Astrocyte (in vitro differentiated cells and primary cell): ENCODE measurements around the gene ABCA12. TPM values are rescaled to one million over a fixed set of nuclear protein-coding genes. Genes with fewer than 3 reads are reported as not detected.

ENCODE experiments used
- DNase-seq: peaks from one replicate; pipeline ENCODE4 v3.0.0-alpha.2; 2010; ENCODE audit warnings: low read depth
- FAIRE-seq: peaks from 2 replicates; lab custom pipeline; 2011; peaks lifted over from hg19 to GRCh38; lab: Jason Lieb, UNC
- H2AFZ ChIP-seq: 2 replicates; pipeline ENCODE4 v1.6.0; 2012; ENCODE audit warnings: low read depth, low read length, inconsistent platforms
- H3K27ac ChIP-seq: 2 replicates; pipeline ENCODE4 v1.5.1; 2011; ENCODE audit warnings: low read depth, low read length, inconsistent platforms
- H3K27me3 ChIP-seq: 2 replicates; pipeline ENCODE4 v1.6.0; 2011; ENCODE audit warnings: low read length, inconsistent platforms; ENCODE audit not compliant: insufficient read depth
- H3K36me3 ChIP-seq: 2 replicates; pipeline ENCODE4 v1.5.1; 2011; ENCODE audit warnings: low read length, inconsistent platforms; ENCODE audit not compliant: insufficient read depth
- H3K4me1 ChIP-seq: 2 replicates; pipeline ENCODE4 v1.5.1; 2011; ENCODE audit warnings: low read length, inconsistent platforms; ENCODE audit not compliant: insufficient read depth
- H3K4me2 ChIP-seq: 2 replicates; pipeline ENCODE4 v1.6.0; 2012; ENCODE audit warnings: low read length, inconsistent platforms
- H3K4me3 ChIP-seq: 2 replicates; pipeline ENCODE4 v1.5.1; 2011; ENCODE audit warnings: low read depth, mild to moderate bottlenecking, low read length, inconsistent platforms; ENCODE audit not compliant: insufficient read depth
- H3K79me2 ChIP-seq: 2 replicates; pipeline ENCODE4 v1.6.0; 2012; ENCODE audit warnings: mild to moderate bottlenecking, low read length, inconsistent platforms; ENCODE audit not compliant: insufficient read depth
- H3K9ac ChIP-seq: 2 replicates; pipeline ENCODE4 v1.6.0; 2012; ENCODE audit warnings: mild to moderate bottlenecking, low read length, inconsistent platforms
- H3K9me3 ChIP-seq: 2 replicates; pipeline ENCODE4 v1.5.1; 2012; ENCODE audit warnings: low read depth, mild to moderate bottlenecking, low read length, inconsistent platforms; ENCODE audit not compliant: insufficient read depth
- H4K20me1 ChIP-seq: 2 replicates; pipeline ENCODE4 v1.6.0; 2012; ENCODE audit warnings: low read length, inconsistent platforms; ENCODE audit not compliant: insufficient read depth
- H3K27ac Mint-ChIP-seq: one replicate; pipeline ENCODE4 v1.8.0; 2021; ENCODE audit warnings: mild to moderate bottlenecking, mixed read lengths; ENCODE audit not compliant: unreplicated experiment
- H3K27me3 Mint-ChIP-seq: one replicate; pipeline ENCODE4 v1.8.0; 2021; ENCODE audit warnings: low read depth, mixed read lengths; ENCODE audit not compliant: unreplicated experiment
- H3K36me3 Mint-ChIP-seq: one replicate; pipeline ENCODE4 v1.8.0; 2021; ENCODE audit warnings: low read depth, mixed read lengths; ENCODE audit not compliant: unreplicated experiment
- H3K4me1 Mint-ChIP-seq: one replicate; pipeline ENCODE4 v1.8.0; 2021; ENCODE audit warnings: low read depth, mixed read lengths; ENCODE audit not compliant: unreplicated experiment
- H3K4me3 Mint-ChIP-seq: one replicate; pipeline ENCODE4 v1.8.0; 2021; ENCODE audit warnings: mild to moderate bottlenecking, moderate library complexity, mixed read lengths; ENCODE audit not compliant: unreplicated experiment
- H3K9me3 Mint-ChIP-seq: one replicate; pipeline ENCODE4 v1.8.0; 2021; ENCODE audit warnings: mild to moderate bottlenecking, mixed read lengths; ENCODE audit not compliant: unreplicated experiment
- EZH2 ChIP-seq: IDR thresholded peaks from 2 replicates; pipeline ENCODE4 v1.6.1; 2012; ENCODE audit warnings: mild to moderate bottlenecking, low read length, inconsistent platforms; ENCODE audit not compliant: insufficient read depth
- total RNA-seq: library from RNA; stranded (reverse); gene quantifications from 2 replicates; pipeline ENCODE4 v1.2.1, GENCODE V29; 2021
- TF ChIP-seq, protein P1 (sequence below): IDR thresholded peaks from 2 replicates; pipeline ENCODE4 v1.5.1; 2011; ENCODE audit warnings: low read depth, mild to moderate bottlenecking, inconsistent platforms, low read length, moderate library complexity; ENCODE audit not compliant: insufficient read depth

The ABCA12 gene
- total RNA-seq, 1 donor from 2014 or later = 4.4 TPM

DNA sequence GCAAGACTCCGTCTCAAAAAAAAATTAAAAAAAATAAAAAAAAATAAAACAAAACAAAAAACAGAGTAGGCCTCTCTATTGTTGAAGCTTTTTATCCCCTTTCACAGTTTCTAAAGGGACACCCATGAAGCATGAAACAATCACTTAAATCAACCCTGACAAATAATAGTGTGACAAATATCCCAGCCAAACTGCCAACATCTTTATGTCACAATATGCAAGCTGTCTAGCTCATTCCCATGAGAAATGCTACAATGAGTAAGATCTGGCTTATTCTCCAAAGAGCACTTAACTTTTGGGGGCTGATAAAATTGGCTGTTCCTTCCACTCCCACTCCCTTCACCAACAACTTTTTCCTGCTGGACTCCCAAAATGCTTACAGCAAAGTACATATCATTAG, 21.7 kb upstream of the ABCA12 start:
- no peaks in the 10 kb centered on the region for H3K9me3 ChIP-seq
- no peak overlapping the region for H3K4me3 ChIP-seq
- no peak for TF ChIP-seq EZH2
- TF ChIP-seq, protein P1, sequence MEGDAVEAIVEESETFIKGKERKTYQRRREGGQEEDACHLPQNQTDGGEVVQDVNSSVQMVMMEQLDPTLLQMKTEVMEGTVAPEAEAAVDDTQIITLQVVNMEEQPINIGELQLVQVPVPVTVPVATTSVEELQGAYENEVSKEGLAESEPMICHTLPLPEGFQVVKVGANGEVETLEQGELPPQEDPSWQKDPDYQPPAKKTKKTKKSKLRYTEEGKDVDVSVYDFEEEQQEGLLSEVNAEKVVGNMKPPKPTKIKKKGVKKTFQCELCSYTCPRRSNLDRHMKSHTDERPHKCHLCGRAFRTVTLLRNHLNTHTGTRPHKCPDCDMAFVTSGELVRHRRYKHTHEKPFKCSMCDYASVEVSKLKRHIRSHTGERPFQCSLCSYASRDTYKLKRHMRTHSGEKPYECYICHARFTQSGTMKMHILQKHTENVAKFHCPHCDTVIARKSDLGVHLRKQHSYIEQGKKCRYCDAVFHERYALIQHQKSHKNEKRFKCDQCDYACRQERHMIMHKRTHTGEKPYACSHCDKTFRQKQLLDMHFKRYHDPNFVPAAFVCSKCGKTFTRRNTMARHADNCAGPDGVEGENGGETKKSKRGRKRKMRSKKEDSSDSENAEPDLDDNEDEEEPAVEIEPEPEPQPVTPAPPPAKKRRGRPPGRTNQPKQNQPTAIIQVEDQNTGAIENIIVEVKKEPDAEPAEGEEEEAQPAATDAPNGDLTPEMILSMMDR = no peak
- FAIRE-seq (no peak), DNase-seq (no peak)
- Mint-ChIP-seq H3K36me3 (peaks cover 2% of the 10 kb centered on the region), H3K9me3 (no peaks in the 10 kb centered on the region), H3K4me3 (no peak overlapping the region), H3K27me3 (peaks cover 2% of the 10 kb centered on the region), H3K4me1 (no peaks in the 10 kb centered on the region), H3K27ac (no peak overlapping the region)
- no peaks in the 10 kb centered on the region for H3K79me2 ChIP-seq
- no peaks in the 10 kb centered on the region for H3K4me1 ChIP-seq
- no peak overlapping the region for H2AFZ ChIP-seq
- H3K9ac ChIP-seq = no peak overlapping the region
- no peak overlapping the region for H3K27ac ChIP-seq
- H3K27me3 ChIP-seq = peaks cover 2% of the 10 kb centered on the region
- H3K4me2 ChIP-seq = no peak overlapping the region
- H4K20me1 ChIP-seq = no peaks in the 10 kb centered on the region
- no peaks in the 10 kb centered on the region for H3K36me3 ChIP-seq

DNA sequence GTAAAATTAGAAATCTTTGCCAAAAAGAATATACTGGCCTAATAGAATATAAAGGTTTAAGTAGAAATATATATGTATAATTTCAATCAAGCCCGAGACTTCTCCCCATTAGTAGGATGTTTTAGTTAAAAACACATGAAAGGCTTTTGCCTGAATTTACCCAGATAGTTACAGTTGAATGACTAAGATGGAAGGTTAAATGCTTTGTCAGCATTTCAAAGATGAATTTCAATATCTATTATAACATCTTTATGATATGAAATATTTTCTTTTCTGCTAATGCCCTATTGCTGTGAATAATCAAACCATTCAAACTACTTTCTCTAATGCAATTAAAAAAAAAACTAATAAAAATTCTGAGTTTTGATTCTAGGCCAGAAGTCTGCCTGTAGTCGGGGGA, 18.0 kb upstream of the ABCA12 start:
- Mint-ChIP-seq H3K4me1 (no peaks in the 10 kb centered on the region), H3K36me3 (no peaks in the 10 kb centered on the region), H3K27me3 (peaks cover 2% of the 10 kb centered on the region), H3K27ac (no peak overlapping the region), H3K4me3 (no peak overlapping the region), H3K9me3 (no peaks in the 10 kb centered on the region)
- Histone ChIP-seq H4K20me1 (no peaks in the 10 kb centered on the region), H3K27me3 (peaks cover 2% of the 10 kb centered on the region), H3K9me3 (no peaks in the 10 kb centered on the region), H3K4me2 (no peak overlapping the region), H3K79me2 (no peaks in the 10 kb centered on the region), H3K9ac (no peak overlapping the region), H3K27ac (no peak overlapping the region), H3K4me3 (no peak overlapping the region), H3K4me1 (no peaks in the 10 kb centered on the region), H3K36me3 (no peaks in the 10 kb centered on the region), H2AFZ (no peak overlapping the region)
- DNase-seq = no peak
- TF ChIP-seq, protein P1 = no peak
- TF ChIP-seq EZH2 = no peak
- FAIRE-seq = no peak

- no peaks in the 10 kb centered on the region for H3K4me1 Mint-ChIP-seq
- TF ChIP-seq, protein P1 = no peak
- TF ChIP-seq EZH2 = no peak
- no peak overlapping the region for H3K9ac ChIP-seq
- no peaks in the 10 kb centered on the region for H4K20me1 ChIP-seq
- DNase-seq (no peak), FAIRE-seq (no peak)
- H3K27me3 Mint-ChIP-seq = no peaks in the 10 kb centered on the region
- H3K4me2 ChIP-seq = no peak overlapping the region
- H3K9me3 Mint-ChIP-seq = peaks cover 3% of the 10 kb centered on the region
- no peaks in the 10 kb centered on the region for H3K9me3 ChIP-seq
- no peaks in the 10 kb centered on the region for H3K79me2 ChIP-seq
- no peak overlapping the region for H3K4me3 Mint-ChIP-seq
- H3K36me3 Mint-ChIP-seq = no peaks in the 10 kb centered on the region
- no peak overlapping the region for H3K27ac Mint-ChIP-seq
- no peaks in the 10 kb centered on the region for H3K36me3 ChIP-seq
- H3K4me3 ChIP-seq = no peak overlapping the region
- H2AFZ ChIP-seq = no peak overlapping the region
- H3K27ac ChIP-seq = no peak overlapping the region
- H3K4me1 ChIP-seq = no peaks in the 10 kb centered on the region
- H3K27me3 ChIP-seq = no peaks in the 10 kb centered on the region
Measured at GRCh38 chr2:215149894-215150293, 11.5 kb upstream of the ABCA12 start.
